Nucleus accumbens (tissue), 56 donors: ENCODE measurements around the gene SLC25A53.

ENCODE experiments used
- DNase-seq, 56 donors: peaks; one replicate each; lab custom pipeline; 2025; lab: John Stamatoyannopoulos, UW

The SLC25A53 gene, protein sequence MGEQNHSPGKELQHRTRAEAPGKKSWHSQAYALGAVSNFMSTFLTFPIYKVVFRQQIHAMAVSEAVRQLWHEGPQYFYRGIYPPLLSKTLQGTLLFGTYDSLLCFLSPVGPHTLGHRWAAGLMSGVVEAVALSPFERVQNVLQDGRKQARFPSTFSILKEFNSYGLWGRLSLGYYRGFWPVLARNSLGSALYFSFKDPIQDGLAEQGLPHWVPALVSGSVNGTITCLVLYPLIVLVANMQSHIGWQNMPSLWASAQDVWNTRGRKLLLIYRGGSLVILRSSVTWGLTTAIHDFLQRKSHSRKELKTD

DNA sequence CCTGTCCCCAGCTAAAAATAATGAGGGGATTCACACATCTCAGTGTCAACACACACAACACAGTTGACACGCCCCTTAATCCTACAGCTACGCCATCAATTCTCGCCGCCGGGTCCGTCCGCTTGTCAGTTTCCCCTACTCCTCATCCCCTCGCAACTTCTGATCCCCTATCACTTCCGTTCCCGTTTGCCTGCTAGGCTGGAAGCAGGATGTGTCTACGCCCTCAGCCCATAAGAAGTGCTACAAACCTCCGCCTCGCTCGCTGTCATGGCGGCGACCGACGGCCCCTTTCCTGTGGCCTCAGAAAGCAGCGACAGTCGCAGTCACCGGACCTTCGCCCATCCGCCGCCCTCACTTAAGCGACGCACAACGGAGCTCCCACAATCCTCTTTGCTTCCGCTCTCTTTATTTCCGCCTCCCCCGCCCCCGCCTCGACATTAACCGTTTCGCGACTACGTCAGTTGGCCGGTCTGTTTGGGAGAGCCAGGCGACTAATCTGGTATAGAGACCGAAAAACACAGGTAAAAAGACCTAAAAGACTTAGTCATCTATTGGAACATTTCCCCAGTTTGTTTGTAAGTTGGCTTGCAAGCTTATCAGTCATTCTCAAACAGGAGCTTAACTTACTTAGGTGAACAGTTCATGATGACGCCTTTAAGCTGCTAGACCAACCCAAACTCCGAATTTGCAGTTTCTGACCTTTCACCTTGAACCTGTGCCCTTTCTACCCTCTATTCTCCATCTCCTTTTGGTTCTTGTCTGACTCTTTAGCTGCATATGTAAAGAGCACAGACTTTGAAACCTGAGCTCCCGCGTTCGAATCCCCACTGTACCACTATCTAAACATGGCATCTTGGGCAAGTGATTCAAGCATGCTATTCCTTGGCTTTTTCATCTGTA is at the start of gene SLC25A53:
TSS of gene SLC25A53 (minus strand) at position 380 of the 900 bp plus-strand sequence. CDS start 51,752 bp downstream, outside the sequence.
- peak; percentile 20 to 89 (median 71) for DNase-seq

DNA sequence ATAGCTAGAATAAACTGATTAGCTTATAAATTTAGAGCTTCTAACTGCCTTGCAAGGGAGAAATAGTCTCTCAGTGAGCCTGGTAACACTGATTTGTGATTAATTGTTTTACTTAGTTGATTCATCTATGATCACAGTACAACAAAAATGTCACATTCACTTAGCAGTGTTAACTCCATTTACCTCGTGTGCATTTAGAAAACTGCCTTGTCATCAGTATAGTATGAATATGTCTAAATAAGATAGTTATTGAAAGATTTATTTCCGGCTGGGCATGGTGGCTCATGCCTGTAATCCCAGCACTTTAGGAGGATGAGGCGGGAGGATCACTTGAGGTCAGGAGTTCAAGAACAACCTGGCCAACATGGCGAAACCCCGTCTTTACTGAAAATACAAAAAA is 48.7 kb upstream of the SLC25A53 start:
- DNase-seq, result no peak

DNA sequence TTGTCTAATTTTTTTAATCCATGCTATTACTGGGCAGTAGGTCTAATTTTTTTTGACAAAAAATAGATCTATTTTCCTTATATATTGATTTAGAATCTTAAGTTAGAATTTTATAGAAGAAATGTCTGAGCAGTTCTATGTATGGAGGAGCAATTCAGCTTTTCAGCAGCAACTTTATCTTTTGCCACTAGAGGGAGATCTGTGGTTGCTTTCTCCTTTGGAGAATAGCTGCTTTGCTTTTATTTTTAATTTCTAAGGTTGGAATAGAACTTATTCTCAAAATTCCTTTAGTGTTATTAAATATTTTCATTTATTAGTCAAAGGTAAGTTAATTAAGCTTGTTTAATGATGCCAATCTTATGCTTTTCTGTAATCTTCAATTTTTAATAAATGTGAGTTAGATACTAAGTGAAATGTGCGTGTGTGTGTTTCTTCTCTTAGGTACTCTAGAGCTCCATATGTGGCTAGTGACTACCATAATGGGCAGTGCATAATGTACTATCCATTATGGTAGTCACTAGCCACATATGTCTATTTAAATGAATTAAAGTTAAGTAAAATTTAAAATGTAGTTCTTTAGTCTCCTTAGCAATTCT is 38.8 kb upstream of the SLC25A53 start:
- DNase-seq, result no peak

DNA sequence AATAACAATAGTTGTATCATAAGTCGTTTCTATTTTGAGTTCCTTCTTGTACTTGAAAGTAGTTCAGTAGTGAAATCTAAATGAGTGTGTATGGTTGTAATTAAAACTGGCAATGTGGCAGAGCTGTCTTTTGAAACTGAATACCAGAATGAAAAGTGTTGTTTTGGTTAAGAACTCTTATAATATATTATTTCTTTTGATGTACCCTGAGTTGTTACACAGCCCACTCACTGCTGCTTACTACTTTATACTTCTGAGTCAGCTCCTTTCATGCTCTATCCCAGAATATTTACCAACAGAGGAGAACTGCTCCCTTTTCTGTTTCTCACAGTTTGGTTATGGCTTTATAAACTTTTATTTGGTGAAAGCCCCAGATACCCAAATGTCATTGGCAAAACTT is 38.2 kb upstream of the SLC25A53 start:
- no peak for DNase-seq

DNA sequence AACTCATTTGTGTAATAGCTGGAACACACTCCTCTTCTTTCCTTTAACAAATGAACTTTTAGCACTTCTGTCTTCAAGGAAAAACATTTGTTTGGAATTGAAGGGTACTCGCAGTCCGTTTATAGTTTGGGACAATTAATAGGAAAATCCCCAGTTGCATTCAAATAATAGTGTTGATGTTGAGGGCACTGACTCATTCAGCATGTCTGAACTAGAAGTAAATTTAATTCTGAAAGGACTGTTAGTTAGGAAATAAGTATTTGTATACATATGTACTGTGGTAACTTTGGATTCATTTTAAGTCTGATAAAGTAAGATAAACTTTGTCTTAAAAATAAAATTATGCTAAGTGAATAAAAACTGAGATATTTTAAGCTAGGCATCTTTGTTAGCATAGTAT is 36.7 kb upstream of the SLC25A53 start:
- no peak for DNase-seq

DNA sequence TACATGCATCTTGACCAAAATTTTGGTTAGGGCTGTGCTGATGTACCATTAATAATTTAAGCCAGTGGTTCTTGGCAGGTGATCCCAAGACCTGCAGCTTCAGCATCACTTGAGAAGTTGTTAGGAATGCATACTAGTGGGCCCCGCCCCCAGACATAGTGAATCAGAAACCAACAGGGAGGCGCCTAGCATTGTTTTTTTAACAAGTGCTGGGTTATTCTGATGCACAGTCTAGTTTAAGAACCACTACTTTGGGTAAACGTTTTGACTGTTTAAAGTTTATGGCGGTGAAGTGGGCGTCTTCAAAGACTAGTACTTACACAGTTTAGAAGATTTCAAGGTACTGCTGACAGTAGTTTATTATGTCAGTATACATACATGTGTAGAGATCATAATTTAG is 33.0 kb upstream of the SLC25A53 start:
- DNase-seq, result no peak

DNA sequence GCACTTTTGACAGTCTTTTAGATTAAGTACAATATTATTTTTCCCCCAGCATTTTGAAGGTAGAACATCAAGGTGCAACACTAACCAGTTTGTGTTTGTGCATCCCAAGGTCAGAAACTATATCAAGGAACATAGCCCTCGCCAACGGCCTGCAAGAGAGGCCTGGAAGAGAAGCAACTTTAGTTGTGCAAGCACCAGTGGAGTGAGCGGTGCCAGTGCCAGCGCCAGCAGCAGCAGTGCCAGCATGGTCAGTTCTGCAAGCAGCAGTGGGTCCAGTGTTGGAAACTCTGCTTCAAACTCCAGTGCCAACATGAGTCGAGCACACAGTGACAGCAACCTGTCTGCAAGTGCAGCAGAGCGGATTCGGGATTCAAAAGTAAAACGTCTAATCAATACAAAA is 31.1 kb upstream of the SLC25A53 start:
- no peak for DNase-seq

DNA sequence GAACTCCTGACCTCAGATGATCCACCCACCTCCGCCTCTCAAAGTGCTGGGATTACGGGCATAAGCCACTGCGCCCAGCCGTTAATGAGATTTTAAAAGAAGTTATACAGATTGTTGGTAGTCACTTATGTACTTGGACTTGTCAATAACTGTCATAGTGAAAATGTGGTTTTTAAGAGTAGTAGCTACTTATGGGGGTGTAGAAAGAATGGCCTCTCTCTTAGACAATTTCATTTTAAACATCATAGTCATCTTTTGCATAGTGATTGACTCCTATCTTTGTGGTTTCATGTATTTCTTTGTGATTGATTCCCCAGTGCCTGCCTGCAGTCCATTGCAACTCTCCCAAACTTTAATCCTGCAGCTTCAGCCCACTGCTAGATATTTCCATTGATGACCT is 26.9 kb upstream of the SLC25A53 start:
- DNase-seq, result no peak

DNA sequence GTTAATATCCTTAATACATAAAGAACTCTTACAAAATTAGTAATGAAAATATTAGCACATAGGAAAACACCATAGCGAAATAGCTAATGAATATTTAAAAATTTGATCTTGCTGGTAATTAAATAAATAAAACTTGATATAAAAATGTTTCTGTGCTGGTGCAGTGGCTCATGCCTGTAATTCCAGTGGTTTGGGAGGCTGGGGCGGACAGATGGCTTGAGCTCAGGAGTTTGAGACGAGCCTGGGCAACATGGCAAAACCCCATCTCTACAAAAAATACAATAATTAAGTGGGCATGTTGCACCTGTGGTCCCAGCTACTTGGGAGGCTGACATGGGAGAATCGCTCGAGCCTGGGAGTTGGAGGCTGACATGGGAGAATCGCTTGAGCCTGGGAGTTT is 17.0 kb upstream of the SLC25A53 start:
- DNase-seq, result no peak

DNA sequence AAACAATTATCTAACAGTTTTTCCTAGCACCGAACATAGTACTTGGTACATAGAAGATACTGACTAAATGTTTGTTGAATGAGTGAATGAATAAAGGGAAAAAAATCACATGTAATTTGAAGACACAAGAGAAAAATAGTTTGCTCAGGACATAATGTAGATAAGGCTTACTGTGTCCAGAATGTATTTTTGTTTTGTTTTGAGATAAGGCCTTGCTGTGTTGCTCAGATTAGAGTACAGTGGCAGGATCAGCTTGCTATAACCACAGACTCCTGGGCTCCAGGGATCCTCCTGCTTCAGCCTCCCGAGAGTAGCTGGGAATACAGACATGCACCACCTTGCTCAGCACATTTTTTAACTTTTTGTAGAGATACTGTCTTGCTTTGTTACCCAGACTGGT is 16.0 kb upstream of the SLC25A53 start:
- DNase-seq, result no peak

DNA sequence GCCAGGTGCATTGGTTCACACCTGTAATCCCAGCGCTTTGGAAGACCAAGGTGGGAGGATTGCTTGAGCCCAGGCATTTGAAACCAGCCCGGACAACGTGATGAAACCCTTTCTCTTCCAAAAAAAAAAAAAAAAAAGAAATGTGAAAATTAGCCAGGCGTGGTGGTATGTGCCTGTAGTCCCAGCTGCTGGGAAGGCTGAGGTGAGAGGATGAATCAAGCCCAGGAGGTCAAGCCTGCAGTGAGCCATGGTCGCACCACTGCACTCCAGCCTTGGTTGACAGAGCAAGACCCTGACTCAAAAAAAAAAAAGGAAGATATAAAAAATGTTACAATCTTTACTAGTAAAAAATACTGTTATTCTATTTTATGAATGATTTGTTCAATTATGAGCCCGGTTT is 15.3 kb upstream of the SLC25A53 start:
- no peak for DNase-seq

DNA sequence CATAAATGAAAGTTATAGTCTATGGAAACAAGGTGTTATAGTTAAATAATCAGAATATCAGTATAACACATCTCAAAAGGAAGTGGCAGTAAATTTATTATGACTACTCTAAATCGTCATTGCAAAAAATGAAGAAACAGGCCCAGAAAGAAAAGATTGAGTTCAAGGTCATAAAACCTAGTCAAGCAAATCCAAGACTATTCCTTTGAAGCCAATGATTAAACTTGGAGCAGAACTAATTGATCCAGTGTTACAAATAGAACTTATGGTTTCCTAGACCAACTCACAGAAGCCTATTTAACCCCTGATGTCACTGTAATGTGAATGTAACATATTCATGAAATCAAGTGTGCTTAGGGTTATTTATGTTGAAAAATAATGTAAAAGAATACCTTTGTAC is 11.3 kb upstream of the SLC25A53 start:
- no peak for DNase-seq

DNA sequence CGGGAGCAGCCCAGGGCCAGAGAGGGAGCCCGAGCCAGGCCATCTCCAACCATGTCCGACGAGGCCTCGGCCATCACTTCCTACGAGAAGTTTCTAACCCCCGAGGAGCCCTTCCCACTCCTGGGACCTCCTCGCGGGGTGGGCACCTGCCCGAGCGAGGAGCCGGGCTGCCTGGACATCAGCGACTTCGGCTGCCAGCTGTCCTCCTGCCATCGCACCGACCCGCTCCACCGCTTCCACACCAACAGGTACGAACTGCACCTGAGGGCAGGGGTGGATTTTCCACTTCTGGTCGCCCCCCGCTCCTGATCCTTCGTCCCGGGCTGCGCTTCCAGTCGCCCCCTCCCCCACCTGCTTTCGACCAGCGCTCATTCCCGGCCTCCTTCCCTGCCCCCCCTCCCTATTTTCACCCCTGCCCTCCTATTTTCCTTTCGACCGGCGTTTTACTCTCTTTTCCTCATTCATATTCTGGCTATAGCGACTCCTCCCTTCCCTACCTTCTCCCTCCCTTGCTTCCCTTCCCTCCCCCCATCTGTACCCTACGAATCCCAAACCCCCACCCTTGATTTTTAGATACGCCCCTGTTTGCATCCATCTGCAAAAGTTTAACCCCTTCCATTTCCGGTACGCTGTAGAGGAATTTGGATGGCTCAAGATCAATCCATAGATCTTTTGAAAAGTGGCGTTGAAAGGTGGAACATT is 10.1 kb upstream of the SLC25A53 start:
- DNase-seq, result peak in 10 of 56 donors; percentile 4 to 32 (median 22)

DNA sequence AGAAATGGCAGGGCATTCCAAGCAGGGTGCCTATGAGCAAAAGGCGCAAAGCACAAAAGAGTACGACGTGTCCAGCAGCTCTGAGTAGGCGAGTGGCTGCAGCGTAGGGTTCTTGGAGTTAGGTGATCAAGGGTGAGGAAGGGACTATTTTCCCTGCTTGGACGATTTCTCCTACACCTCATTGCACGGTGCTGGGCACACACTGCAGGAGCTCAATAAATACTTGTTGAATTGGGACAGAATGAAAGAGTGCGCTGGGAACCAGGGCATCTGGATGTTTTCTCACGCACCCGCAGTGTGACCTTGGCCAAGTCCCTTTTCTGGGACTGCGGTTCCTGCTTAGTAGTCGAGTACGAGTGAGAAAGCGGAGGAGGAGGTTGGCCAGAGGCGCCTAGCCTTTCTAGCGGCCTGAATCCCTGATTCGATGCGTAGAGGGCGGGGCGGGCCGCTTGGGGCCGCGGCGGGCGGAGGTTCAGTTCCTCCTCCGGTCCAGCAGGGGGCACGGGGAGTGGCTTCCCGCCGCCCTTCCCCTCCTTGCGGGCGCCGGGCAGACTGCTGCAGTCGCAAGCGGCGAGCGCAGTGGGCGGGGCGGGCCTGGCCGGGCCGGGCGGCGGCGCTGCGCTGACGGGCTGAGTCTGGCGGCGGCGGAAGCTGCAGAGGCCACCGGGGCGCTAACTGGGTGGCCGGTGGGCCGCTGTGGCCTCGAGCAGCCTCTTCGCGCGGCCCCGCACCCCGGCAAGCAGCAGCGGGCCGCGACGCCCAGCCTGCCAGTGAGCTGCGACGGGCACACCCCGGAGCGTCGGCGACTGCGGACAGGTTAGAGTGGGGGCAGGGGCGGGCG is 9.3 kb upstream of the SLC25A53 start, which contains the start of gene FAM199X:
TSS of gene FAM199X (plus strand) at position 560 of the 841 bp plus-strand sequence. CDS start 333 bp downstream, outside the sequence.
- peak in 55 of 56 donors; percentile 12 to 88 (median 69) for DNase-seq

DNA sequence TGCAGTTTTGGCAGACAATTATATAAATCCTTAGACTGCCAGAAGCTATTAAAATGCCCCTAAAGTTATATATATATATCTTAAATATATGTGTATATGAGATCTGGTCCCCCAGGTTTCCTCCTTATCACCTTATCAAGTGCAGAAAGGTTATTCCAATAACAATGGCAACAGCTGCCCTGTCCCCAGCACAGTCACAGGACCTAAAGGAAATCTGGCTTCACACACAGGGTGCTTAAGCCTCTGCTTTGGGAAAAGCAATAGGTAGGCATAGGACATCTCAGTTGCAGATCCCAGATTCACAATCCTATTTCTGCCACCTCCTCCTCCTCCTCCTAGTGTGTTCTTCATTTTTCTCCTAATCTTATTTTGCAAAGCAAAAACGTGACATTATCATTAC is 5.8 kb downstream of the SLC25A53 start:
- DNase-seq, result no peak

DNA sequence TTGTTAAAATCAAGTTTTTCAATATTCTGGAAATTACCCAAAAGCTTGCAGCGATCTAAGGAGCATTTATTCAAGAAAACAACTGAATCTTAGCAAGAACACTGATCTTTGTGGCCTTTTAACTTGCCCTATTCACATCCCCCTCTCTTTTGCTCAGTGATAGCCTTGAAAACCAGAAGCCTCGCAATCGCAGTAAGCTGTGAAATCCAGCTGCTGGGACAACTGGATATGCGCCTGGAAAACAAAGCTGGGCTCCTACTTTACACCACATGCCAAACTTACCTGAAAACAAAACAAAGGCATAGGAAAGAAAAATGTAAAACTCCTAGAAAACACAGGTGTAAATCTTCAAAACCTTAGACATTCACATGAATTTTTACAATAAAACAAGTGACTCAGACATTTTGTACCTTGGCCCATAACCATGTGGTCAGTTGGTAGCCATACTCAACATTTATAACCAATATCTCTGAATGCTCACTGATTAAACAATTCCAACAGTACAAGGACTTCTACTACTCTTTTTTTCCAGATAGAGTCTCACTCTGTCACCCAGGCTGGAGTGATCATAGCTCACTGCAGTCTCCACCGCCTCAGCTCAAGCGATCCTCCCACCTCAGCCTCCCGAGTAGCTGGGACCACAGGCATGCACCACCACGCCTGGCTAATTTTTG is 15.6 kb downstream of the SLC25A53 start:
- DNase-seq, result no peak

DNA sequence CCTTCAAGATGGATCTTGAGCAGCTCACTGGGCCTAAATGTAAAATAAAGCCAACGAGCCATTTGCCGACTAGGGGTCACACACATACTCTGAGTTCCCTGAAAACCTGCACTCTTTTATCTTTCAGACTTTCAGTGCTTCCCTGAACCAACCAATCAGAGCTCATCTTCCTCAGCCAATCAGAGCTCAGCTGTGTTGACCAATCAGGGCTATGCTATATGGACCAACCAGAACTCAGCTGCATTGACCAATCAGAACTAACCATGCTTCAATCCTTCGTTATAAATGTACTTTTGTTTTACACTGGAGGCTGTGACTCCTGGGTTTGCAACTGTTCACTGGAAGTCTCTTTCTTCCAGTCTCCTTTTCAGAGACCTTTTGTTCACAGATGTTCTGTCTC is 19.3 kb downstream of the SLC25A53 start:
- peak in 2 of 56 donors; percentile 10 to 15 for DNase-seq

DNA sequence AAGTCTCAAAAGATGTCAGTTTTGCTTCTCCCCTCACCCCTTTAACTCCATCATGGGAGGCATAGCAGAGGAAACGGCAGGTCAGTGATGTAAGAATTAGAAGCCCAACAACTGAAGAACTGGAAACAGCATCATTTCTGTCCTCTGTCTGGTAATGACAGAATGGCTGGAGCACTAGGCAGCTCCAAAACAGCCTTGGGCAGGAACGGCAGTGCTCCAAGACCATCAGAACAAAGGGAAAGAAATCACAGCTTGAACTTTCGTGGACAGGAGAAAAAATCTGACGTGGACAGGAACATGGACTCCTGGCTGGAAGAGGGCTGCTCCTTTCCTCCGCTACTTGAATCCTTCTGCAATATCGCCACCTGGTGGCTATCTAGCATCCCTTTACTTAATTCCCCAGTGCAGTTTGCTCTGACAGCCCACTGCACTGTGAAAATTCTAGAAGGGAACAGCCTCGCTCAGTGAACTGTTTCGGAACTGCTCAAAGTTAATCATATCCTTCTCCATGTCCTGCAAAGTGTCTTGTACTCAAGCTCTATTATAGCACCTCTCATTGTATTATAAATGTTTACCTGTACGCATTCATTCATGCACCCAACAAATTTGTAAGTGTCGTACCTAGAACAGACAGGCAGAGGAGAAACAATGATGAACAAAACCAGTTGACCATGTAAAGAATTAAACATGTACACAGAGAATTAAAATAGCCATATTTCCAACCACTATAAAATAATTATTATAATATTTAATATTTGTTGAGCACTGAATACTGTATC is 20.4 kb downstream of the SLC25A53 start:
- DNase-seq, result peak in 52 of 56 donors; percentile 2 to 83 (median 38)
